GM23338 (cell line): Measurements from ENCODE around the gene KRT85.

ENCODE experiments used
- EZH2 ChIP-seq: fragments of 200-600 bp; sonication (generic); IDR thresholded peaks from one replicate; pipeline ENCODE4 v1.8.0; 2017; ENCODE audit warnings: antibody characterized with exemption, mild to moderate bottlenecking, low read depth; ENCODE audit not compliant: unreplicated experiment
- EZH2phosphoT487 ChIP-seq: fragments of 200-600 bp; sonication (generic); IDR thresholded peaks from one replicate; pipeline ENCODE4 v1.8.1; 2018; ENCODE audit warnings: antibody characterized with exemption; ENCODE audit not compliant: unreplicated experiment
- POLR2AphosphoS5 ChIP-seq: IDR thresholded peaks from 2 replicates; pipeline ENCODE4 v1.6.1; 2016; ENCODE audit warnings: antibody characterized with exemption, low read depth
- STAT1 ChIP-seq: IDR thresholded peaks from one replicate; pipeline ENCODE4 v1.6.1; 2016; ENCODE audit warnings: antibody characterized with exemption; ENCODE audit not compliant: unreplicated experiment
- ZNF114 ChIP-seq: fragments of 250-450 bp; sonication (Bioruptor Pico); IDR thresholded peaks from 2 replicates; pipeline ENCODE4 v1.5.0; 2020; ENCODE audit warnings: mild to moderate bottlenecking, moderate library complexity
- ZNF331 ChIP-seq: fragments of 250-450 bp; sonication (Bioruptor Pico); IDR thresholded peaks from 2 replicates; pipeline ENCODE4 v1.5.0; 2020; ENCODE audit warnings: low read depth, mild to moderate bottlenecking, moderate library complexity
- TF ChIP-seq, protein P1 (sequence below), 2 experiments: fragments of 200-600 bp in 1 of 2; sonication (generic) in 1 of 2; conservative IDR thresholded peaks; 2 replicates each; pipeline versions ENCODE4 v1.5.1 to v1.6.1; 2016 to 2017; ENCODE audit warnings: antibody characterized with exemption in 2 of 2, low read depth in 2 of 2, mild to moderate bottlenecking in 2 of 2, moderate library complexity in 1 of 2
- TF ChIP-seq, protein P2 (sequence below): fragments of 250-450 bp; sonication (Bioruptor Pico); IDR thresholded peaks from 2 replicates; pipeline ENCODE4 v1.5.0; 2020; ENCODE audit warnings: mild to moderate bottlenecking, moderate library complexity
- TF ChIP-seq, protein P3 (sequence below): IDR thresholded peaks from one replicate; pipeline ENCODE4 v1.6.1; 2018; ENCODE audit warnings: antibody characterized with exemption; ENCODE audit not compliant: unreplicated experiment

DNA sequence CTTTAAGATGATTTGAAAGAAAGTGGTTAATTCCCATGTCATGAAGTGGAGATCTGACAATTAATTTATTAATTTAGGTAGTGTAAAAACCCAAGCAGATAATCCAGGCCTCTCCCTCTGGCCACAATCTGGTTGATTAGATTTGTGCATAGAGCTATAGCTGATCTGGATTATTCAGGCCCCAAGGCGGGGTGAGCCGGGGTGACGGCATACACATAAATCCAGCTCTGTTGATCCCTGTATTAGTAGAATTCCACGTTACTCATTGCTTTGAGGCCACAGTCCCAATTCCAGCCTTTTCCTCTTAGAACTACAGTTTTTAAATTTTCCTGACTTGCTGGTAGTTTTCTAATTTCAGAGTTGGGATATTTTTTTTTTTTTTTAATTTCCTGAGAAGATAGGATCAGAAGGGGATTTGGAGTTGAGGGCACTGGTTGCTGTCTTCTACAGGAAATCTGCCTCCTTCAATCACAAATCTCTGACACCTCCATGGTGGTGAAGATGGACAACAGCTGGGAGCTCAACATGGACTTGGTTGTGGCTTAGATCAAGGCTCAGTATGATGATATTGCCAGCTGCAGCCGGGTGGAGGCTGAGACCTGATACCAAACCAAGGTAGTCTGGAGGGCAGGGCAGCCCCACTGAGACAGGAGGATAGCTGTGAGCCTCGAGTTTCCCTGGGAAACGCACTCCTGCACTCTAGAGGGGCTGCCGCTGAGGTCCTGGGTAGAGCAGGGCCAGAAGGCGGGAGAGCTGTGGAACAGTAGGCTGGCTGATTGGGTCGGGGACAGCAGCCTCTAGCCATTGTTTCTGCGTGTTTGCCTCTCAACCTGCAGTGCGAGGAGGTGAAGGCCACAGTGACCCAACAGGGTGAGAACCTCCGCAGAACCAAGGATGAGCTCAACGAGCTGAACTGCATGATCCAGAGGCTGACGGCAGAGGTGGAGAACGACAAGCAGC, 19.4 kb downstream of the KRT85 start:
- TF ChIP-seq, protein P1, sequence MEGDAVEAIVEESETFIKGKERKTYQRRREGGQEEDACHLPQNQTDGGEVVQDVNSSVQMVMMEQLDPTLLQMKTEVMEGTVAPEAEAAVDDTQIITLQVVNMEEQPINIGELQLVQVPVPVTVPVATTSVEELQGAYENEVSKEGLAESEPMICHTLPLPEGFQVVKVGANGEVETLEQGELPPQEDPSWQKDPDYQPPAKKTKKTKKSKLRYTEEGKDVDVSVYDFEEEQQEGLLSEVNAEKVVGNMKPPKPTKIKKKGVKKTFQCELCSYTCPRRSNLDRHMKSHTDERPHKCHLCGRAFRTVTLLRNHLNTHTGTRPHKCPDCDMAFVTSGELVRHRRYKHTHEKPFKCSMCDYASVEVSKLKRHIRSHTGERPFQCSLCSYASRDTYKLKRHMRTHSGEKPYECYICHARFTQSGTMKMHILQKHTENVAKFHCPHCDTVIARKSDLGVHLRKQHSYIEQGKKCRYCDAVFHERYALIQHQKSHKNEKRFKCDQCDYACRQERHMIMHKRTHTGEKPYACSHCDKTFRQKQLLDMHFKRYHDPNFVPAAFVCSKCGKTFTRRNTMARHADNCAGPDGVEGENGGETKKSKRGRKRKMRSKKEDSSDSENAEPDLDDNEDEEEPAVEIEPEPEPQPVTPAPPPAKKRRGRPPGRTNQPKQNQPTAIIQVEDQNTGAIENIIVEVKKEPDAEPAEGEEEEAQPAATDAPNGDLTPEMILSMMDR (conservative IDR thresholded peaks at IDR 0.05; ENCODE audit: low read depth in 2 of 2): no peak
- TF ChIP-seq EZH2phosphoT487: no peak
- TF ChIP-seq EZH2: no peak
- no peak for TF ChIP-seq POLR2AphosphoS5
- TF ChIP-seq STAT1: no peak
- TF ChIP-seq, protein P2, sequence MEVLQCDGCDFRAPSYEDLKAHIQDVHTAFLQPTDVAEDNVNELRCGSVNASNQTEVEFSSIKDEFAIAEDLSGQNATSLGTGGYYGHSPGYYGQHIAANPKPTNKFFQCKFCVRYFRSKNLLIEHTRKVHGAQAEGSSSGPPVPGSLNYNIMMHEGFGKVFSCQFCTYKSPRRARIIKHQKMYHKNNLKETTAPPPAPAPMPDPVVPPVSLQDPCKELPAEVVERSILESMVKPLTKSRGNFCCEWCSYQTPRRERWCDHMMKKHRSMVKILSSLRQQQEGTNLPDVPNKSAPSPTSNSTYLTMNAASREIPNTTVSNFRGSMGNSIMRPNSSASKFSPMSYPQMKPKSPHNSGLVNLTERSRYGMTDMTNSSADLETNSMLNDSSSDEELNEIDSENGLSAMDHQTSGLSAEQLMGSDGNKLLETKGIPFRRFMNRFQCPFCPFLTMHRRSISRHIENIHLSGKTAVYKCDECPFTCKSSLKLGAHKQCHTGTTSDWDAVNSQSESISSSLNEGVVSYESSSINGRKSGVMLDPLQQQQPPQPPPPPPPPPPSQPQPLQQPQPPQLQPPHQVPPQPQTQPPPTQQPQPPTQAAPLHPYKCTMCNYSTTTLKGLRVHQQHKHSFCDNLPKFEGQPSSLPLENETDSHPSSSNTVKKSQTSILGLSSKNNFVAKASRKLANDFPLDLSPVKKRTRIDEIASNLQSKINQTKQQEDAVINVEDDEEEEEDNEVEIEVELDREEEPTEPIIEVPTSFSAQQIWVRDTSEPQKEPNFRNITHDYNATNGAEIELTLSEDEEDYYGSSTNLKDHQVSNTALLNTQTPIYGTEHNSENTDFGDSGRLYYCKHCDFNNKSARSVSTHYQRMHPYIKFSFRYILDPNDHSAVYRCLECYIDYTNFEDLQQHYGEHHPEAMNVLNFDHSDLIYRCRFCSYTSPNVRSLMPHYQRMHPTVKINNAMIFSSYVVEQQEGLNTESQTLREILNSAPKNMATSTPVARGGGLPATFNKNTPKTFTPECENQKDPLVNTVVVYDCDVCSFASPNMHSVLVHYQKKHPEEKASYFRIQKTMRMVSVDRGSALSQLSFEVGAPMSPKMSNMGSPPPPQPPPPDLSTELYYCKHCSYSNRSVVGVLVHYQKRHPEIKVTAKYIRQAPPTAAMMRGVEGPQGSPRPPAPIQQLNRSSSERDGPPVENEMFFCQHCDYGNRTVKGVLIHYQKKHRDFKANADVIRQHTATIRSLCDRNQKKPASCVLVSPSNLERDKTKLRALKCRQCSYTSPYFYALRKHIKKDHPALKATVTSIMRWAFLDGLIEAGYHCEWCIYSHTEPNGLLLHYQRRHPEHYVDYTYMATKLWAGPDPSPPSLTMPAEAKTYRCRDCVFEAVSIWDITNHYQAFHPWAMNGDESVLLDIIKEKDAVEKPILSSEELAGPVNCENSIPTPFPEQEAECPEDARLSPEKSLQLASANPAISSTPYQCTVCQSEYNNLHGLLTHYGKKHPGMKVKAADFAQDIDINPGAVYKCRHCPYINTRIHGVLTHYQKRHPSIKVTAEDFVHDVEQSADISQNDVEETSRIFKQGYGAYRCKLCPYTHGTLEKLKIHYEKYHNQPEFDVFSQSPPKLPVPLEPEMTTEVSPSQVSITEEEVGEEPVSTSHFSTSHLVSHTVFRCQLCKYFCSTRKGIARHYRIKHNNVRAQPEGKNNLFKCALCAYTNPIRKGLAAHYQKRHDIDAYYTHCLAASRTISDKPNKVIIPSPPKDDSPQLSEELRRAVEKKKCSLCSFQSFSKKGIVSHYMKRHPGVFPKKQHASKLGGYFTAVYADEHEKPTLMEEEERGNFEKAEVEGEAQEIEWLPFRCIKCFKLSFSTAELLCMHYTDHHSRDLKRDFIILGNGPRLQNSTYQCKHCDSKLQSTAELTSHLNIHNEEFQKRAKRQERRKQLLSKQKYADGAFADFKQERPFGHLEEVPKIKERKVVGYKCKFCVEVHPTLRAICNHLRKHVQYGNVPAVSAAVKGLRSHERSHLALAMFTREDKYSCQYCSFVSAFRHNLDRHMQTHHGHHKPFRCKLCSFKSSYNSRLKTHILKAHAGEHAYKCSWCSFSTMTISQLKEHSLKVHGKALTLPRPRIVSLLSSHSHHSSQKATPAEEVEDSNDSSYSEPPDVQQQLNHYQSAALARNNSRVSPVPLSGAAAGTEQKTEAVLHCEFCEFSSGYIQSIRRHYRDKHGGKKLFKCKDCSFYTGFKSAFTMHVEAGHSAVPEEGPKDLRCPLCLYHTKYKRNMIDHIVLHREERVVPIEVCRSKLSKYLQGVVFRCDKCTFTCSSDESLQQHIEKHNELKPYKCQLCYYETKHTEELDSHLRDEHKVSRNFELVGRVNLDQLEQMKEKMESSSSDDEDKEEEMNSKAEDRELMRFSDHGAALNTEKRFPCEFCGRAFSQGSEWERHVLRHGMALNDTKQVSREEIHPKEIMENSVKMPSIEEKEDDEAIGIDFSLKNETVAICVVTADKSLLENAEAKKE: no peak
- no peak for TF ChIP-seq ZNF114 (CRISPR knock-in tag)
- TF ChIP-seq ZNF331 (CRISPR knock-in tag): no peak
- TF ChIP-seq, protein P3, sequence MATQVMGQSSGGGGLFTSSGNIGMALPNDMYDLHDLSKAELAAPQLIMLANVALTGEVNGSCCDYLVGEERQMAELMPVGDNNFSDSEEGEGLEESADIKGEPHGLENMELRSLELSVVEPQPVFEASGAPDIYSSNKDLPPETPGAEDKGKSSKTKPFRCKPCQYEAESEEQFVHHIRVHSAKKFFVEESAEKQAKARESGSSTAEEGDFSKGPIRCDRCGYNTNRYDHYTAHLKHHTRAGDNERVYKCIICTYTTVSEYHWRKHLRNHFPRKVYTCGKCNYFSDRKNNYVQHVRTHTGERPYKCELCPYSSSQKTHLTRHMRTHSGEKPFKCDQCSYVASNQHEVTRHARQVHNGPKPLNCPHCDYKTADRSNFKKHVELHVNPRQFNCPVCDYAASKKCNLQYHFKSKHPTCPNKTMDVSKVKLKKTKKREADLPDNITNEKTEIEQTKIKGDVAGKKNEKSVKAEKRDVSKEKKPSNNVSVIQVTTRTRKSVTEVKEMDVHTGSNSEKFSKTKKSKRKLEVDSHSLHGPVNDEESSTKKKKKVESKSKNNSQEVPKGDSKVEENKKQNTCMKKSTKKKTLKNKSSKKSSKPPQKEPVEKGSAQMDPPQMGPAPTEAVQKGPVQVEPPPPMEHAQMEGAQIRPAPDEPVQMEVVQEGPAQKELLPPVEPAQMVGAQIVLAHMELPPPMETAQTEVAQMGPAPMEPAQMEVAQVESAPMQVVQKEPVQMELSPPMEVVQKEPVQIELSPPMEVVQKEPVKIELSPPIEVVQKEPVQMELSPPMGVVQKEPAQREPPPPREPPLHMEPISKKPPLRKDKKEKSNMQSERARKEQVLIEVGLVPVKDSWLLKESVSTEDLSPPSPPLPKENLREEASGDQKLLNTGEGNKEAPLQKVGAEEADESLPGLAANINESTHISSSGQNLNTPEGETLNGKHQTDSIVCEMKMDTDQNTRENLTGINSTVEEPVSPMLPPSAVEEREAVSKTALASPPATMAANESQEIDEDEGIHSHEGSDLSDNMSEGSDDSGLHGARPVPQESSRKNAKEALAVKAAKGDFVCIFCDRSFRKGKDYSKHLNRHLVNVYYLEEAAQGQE: no peak
